GM12865 (cell line): ENCODE results near the gene TMEM214.

Experiments
- DNase-seq: peaks from one replicate; pipeline ENCODE4 v3.0.0; 2010; ENCODE audit warnings: low read depth
- H3K4me3 ChIP-seq: 2 replicates; pipeline ENCODE4 v1.5.1; 2011; ENCODE audit warnings: mild to moderate bottlenecking, low read depth, low read length, control low read depth
- TF ChIP-seq, protein P1 (sequence below): IDR thresholded peaks from 2 replicates; pipeline ENCODE4 v1.5.1; 2011; ENCODE audit warnings: low read length, control low read depth, low read depth, inconsistent platforms; ENCODE audit not compliant: insufficient read depth; ENCODE audit errors: missing control alignments

The TMEM214 gene

DNA sequence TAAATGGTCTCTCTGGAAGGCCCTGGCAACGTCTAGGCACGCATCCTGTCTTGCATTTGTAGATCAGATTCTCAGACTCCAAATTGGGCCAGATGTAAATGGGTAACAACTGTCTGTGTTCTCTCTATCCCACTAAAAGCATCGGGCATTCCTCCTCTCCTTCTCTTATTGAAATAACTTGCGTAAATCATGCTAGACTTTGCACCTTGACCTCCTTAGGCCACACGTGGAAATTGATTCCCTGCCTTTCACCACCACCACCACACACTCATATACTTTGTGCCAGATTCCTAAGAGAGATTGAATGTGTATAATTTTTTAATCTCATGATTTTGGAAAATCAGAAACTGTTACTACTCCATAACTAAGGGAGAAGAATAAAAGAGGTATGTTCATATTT, 41.0 kb upstream of the TMEM214 start:
- DNase-seq, result no peak
- no peak overlapping the region for H3K4me3 ChIP-seq
- TF ChIP-seq, protein P1, sequence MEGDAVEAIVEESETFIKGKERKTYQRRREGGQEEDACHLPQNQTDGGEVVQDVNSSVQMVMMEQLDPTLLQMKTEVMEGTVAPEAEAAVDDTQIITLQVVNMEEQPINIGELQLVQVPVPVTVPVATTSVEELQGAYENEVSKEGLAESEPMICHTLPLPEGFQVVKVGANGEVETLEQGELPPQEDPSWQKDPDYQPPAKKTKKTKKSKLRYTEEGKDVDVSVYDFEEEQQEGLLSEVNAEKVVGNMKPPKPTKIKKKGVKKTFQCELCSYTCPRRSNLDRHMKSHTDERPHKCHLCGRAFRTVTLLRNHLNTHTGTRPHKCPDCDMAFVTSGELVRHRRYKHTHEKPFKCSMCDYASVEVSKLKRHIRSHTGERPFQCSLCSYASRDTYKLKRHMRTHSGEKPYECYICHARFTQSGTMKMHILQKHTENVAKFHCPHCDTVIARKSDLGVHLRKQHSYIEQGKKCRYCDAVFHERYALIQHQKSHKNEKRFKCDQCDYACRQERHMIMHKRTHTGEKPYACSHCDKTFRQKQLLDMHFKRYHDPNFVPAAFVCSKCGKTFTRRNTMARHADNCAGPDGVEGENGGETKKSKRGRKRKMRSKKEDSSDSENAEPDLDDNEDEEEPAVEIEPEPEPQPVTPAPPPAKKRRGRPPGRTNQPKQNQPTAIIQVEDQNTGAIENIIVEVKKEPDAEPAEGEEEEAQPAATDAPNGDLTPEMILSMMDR, result no peak

DNA sequence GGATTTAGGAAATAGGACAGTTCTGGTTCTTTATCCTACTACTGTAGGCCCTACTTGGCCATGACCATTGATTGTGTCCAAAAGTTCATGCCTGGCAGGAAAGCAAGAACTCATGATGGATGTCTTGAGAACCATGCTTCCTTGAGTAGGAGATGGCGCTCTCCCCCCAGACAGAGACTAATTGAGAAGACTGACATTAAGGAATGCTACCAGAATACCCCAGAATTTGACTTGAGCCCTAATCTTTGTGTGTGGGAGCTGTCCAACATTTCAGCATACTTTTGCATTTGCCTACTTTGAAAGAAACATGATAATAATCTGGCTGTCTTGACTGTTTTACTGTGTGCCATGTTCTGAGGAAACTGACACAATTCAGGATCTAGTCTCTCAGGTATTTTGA, 39.0 kb upstream of the TMEM214 start:
- no peak overlapping the region for H3K4me3 ChIP-seq
- DNase-seq, result no peak
- TF ChIP-seq, protein P1, result no peak

DNA sequence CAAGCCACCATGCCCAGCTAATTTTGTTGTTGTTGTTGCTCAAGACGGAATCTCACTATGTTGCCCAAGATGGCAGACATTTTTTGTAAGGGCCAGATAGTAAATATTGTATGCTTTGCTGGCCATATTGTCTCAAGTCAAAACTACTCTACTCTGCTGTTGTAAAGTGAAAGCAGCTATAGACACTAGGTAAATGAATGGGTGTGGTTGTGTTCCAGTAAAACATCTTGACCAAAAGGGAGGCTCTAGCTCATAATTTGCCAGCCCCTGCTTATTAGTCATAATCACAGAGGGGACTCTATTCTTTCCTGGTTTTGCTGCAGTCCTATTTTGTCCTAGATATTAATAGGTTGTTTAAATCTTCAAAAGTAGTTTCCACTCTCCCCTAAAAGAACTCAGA, 37.8 kb upstream of the TMEM214 start:
- H3K4me3 ChIP-seq, result no peak overlapping the region
- no peak for DNase-seq
- TF ChIP-seq, protein P1, result no peak

DNA sequence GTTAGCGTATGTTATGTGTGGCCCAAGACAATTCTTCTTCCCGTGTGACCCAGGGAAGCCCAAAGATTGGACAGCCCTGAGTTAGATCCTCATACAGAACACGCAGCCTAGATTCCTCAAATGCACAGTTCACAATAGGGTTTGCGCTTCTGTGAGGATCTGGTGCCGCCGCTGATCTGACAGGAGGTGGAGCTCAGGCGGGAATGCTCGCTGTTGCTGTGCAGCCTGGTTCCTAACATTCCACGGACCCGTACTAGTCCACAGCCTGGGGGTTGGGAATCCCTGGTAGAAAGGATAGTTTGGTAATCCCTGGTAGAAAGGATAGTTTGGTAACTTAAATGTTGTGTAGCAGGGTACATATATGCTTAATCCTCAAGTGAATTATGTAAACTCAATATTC, 35.4 kb upstream of the TMEM214 start:
- no peak overlapping the region for H3K4me3 ChIP-seq
- TF ChIP-seq, protein P1, result no peak
- DNase-seq, result no peak

DNA sequence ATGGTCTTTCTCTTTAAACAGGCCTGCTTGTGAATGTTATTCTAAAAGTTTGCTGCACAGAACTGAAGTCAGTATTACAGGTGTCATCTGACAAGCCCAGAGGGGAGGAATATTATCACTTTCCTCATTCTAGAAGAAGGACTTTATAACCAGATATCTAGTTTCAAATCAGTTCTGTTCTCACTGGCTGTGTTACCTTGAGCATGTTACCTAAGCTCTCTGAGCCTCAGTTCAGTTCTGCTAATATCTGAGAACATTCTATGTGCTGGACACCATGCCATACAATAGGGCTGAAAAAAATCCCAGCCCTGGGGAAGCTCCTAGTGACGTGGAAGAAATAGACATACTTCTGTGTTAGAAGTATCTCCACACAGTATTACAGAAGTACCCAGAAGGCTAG, 34.4 kb upstream of the TMEM214 start:
- no peak overlapping the region for H3K4me3 ChIP-seq
- TF ChIP-seq, protein P1, result no peak
- DNase-seq, result no peak

DNA sequence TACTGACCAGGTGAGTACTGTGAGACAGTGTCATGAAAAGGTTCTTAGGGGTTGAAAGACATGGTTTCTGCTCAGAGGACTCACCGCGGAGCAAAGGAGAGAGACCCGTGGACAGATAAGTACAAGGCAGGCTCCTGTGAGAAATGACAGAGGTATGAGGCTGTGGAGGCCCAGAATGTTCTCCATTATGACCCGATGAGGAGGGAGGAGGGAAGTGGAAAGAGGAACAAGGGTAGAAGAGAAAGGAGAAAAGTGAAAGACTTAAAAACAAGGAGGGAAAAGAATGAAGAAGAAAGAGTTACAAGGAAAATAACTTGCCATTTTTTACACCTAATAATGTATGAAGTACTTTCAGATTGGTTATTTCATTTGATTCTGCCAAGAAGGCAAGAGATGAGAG, 32.5 kb upstream of the TMEM214 start:
- TF ChIP-seq, protein P1, result no peak
- no peak for DNase-seq
- no peak overlapping the region for H3K4me3 ChIP-seq

DNA sequence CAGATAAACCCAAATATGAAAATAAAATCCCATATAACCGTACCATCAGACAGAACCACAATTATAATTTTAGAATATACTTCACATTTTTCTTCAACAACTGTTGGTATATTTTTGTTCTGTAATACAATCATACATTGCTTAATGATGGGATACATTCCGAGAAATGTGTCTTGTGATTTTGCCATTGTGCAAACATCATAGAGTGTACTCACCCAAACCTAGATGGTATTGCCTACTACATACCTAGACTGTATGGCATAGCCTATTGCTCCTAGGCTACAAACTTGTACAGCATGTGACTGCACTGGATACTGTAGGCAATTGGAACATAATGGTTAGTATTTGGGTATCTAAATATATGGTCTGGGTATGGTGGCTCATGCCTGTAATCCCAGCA, 31.8 kb upstream of the TMEM214 start:
- H3K4me3 ChIP-seq, result no peak overlapping the region
- TF ChIP-seq, protein P1, result no peak
- DNase-seq, result no peak
